Fibroblast of the aortic adventitia (primary cell): ENCODE results near the gene AGER. TPM values are rescaled to one million over a fixed set of nuclear protein-coding genes. Genes with fewer than 3 reads are reported as not detected.
"Not testable (repeated sequence)": the region's sequence is repeated elsewhere in the genome, so short reads cannot be mapped to it uniquely, and the experiment has no call there.

Experiments used
- DNase-seq: peaks from one replicate; pipeline ENCODE4 v3.0.0-alpha.2; 2010; ENCODE audit warnings: low read depth
- H3K4me3 ChIP-seq: 2 replicates; pipeline ENCODE4 v1.5.1; 2011; ENCODE audit warnings: low read depth, mild to moderate bottlenecking, control low read depth, low read length, moderate library complexity
- CTCF ChIP-seq: IDR thresholded peaks from 2 replicates; pipeline ENCODE4 v1.5.1; 2011; ENCODE audit warnings: mild to moderate bottlenecking, low read length, control low read depth, inconsistent platforms; ENCODE audit not compliant: insufficient read depth
- total RNA-seq: library from RNA; depleted of rRNA; stranded (reverse); fragments of >200 nt; gene quantifications from 2 replicates; pipeline ENCODE4 v1.2.3, GENCODE V29; 2012; ENCODE audit warnings: low replicate concordance

The AGER gene
- total RNA-seq, 1 donor: 0.18 TPM

GRCh38 chr6:32218167-32218566 is 34.1 kb upstream of the AGER start:
- no peak overlapping the region for H3K4me3 ChIP-seq
- no peak for DNase-seq
- TF ChIP-seq CTCF: no peak

- no peak overlapping the region for H3K4me3 ChIP-seq
- no peak for DNase-seq
- TF ChIP-seq CTCF: no peak
Observed at GRCh38 chr6:32216998-32217397, 32.9 kb upstream of the AGER start.

GRCh38 chr6:32216285-32216684 is 32.2 kb upstream of the AGER start:
- TF ChIP-seq CTCF: no peak
- DNase-seq: no peak
- H3K4me3 ChIP-seq: no peak overlapping the region

GRCh38 chr6:32215617-32216016 is 31.6 kb upstream of the AGER start:
- no peak for TF ChIP-seq CTCF
- no peak for DNase-seq

GRCh38 chr6:32214126-32214525 is 30.1 kb upstream of the AGER start:
- no peak for DNase-seq
- no peak overlapping the region for H3K4me3 ChIP-seq
- TF ChIP-seq CTCF: no peak

More at GRCh38 chr6:32215617-32216016, 31.6 kb upstream of the AGER start:
- no peak overlapping the region for H3K4me3 ChIP-seq

GRCh38 chr6:32213649-32214048 is 29.6 kb upstream of the AGER start:
- no peak for DNase-seq
- TF ChIP-seq CTCF: no peak

GRCh38 chr6:32212076-32212760 is 28.2 kb upstream of the AGER start:
- no peak overlapping the region for H3K4me3 ChIP-seq
- DNase-seq: no peak
- TF ChIP-seq CTCF: no peak

More at GRCh38 chr6:32213649-32214048, 29.6 kb upstream of the AGER start:
- no peak overlapping the region for H3K4me3 ChIP-seq

GRCh38 chr6:32211432-32211831 is 27.4 kb upstream of the AGER start:
- not testable (repeated sequence) for H3K4me3 ChIP-seq, DNase-seq
